GM12878 (cell line): Measurements from ENCODE around the gene TYRO3. TPM values are rescaled to one million over a fixed set of nuclear protein-coding genes. Genes with fewer than 3 reads are reported as not detected.

Source experiments
- ATAC-seq: fragments of 200-7000 bp; cut with Tn5 transposase; 3 replicates; pipeline ENCODE4 v1.9.1; 2020; ENCODE audit warnings: mild to moderate bottlenecking, moderate library complexity
- BruUV-seq: library from RNA; stranded (reverse); fragments of 400-500 nt; replicated peaks from 2 replicates; lab custom pipeline; 2021; lab: Mats Ljungman, UMichigan
- CTCF ChIA-PET: fragments of 300-600 bp; sonication (Branson Sonifier 250); formaldehyde crosslinking; extraction: SDS; loops from one replicate; lab custom pipeline; 2021; ENCODE audit warnings: inconsistent platforms; lab: Yijun Ruan, JAX
- POLR2A ChIA-PET: fragments of 350-600 bp; formaldehyde crosslinking; extraction: SDS; loops from one replicate; lab custom pipeline; 2021; ENCODE audit warnings: inconsistent platforms; lab: Charles Lee
- RAD21 ChIA-PET: fragments of 300-600 bp; sonication (Branson Sonifier 250); formaldehyde crosslinking; loops from one replicate; lab custom pipeline; 2023; ENCODE audit warnings: antibody characterized with exemption; ENCODE audit not compliant: unreplicated experiment; lab: Charles Lee
- SMC1A ChIA-PET: fragments of 300-600 bp; sonication (Branson Sonifier 250); formaldehyde crosslinking; loops from one replicate; lab custom pipeline; 2023; ENCODE audit not compliant: unreplicated experiment, uncharacterized antibody; lab: Charles Lee
- DNase-seq: peaks from one replicate; pipeline ENCODE4 v3.0.0-alpha.2; 2011; ENCODE audit warnings: low read depth, low spot score
- FAIRE-seq: peaks from 3 replicates; lab custom pipeline; 2011; peaks lifted over from hg19 to GRCh38; lab: Jason Lieb, UNC
- H2AFZ ChIP-seq: 2 replicates; pipeline ENCODE4 v1.6.0; 2011; ENCODE audit warnings: low read depth, low read length, control low read depth; ENCODE audit not compliant: control insufficient read depth
- H3K27ac ChIP-seq: 2 replicates; pipeline ENCODE4 v1.5.1; 2011; ENCODE audit warnings: control low read depth; ENCODE audit not compliant: control insufficient read depth, insufficient read depth
- H3K27me3 ChIP-seq, 2 experiments: replicated peaks in 1 of 2; 2 replicates each; pipeline versions ENCODE4 v1.6.0 to v1.6.1; 2011; ENCODE audit warnings: low read length in 1 of 2; ENCODE audit not compliant: control insufficient read depth in 2 of 2, insufficient read depth in 2 of 2
- H3K36me3 ChIP-seq, 2 experiments: 2 replicates each; pipeline ENCODE4 v1.5.1; 2011; ENCODE audit warnings: low read length in 1 of 2; ENCODE audit not compliant: control insufficient read depth in 2 of 2, insufficient read depth in 2 of 2
- H3K4me1 ChIP-seq: 2 replicates; pipeline ENCODE4 v1.6.1; 2011; ENCODE audit warnings: mild to moderate bottlenecking, low read length, moderate library complexity, mixed read lengths; ENCODE audit not compliant: control insufficient read depth, insufficient read depth
- H3K4me2 ChIP-seq: 2 replicates; pipeline ENCODE4 v1.6.0; 2011; ENCODE audit warnings: control low read depth; ENCODE audit not compliant: control insufficient read depth, insufficient read depth
- H3K4me3 ChIP-seq: fragments of 200-600 bp; sonication (generic); 2 replicates; pipeline ENCODE4 v1.5.1; 2016
- H3K79me2 ChIP-seq: 2 replicates; pipeline ENCODE4 v1.6.0; 2011; ENCODE audit warnings: low read length; ENCODE audit not compliant: control insufficient read depth, insufficient read depth
- H3K9ac ChIP-seq: 2 replicates; pipeline ENCODE4 v1.8.0; 2011; ENCODE audit warnings: low read length, control low read depth, mixed read lengths; ENCODE audit not compliant: control insufficient read depth, insufficient read depth
- H3K9me3 ChIP-seq: replicated peaks from 3 replicates; pipeline ENCODE4 v1.5.1; 2011; ENCODE audit warnings: mild to moderate bottlenecking, low read length; ENCODE audit not compliant: control insufficient read depth, insufficient read depth
- H4K20me1 ChIP-seq: 2 replicates; pipeline ENCODE4 v1.6.0; 2011; ENCODE audit not compliant: control insufficient read depth, insufficient read depth
- EP300 ChIP-seq, 2 experiments: fragments of 150-350 bp in 1 of 2; IDR thresholded peaks; 2 replicates each; pipeline ENCODE4 v1.6.1; 2011 to 2012; ENCODE audit warnings: low read depth in 2 of 2, low read length in 2 of 2, borderline replicate concordance in 1 of 2, improper control_type of control experiment in 1 of 2, inconsistent platforms in 1 of 2; ENCODE audit not compliant: control insufficient read depth in 1 of 2
- IRF4 ChIP-seq: IDR thresholded peaks from 2 replicates; pipeline ENCODE4 v1.6.1; 2011; ENCODE audit warnings: low read depth, low read length
- RAD21 ChIP-seq: IDR thresholded peaks from 2 replicates; pipeline ENCODE4 v1.6.1; 2011; ENCODE audit warnings: mild to moderate bottlenecking, low read depth, low read length, moderate library complexity; ENCODE audit not compliant: insufficient read depth
- SIN3A ChIP-seq: IDR thresholded peaks from 2 replicates; pipeline ENCODE4 v1.6.1; 2012; ENCODE audit warnings: low read depth, low read length, improper control_type of control experiment
- SMC3 ChIP-seq: IDR thresholded peaks from 2 replicates; pipeline ENCODE4 v1.6.1; 2011; ENCODE audit warnings: low read length, improper control_type of control experiment, borderline replicate concordance
- TCF3 ChIP-seq: IDR thresholded peaks from 2 replicates; pipeline ENCODE4 v1.6.1; 2012; ENCODE audit warnings: low read depth, mild to moderate bottlenecking, low read length, borderline replicate concordance; ENCODE audit not compliant: insufficient read depth
- ZNF24 ChIP-seq: fragments of 450-650 bp; IDR thresholded peaks from 2 replicates; pipeline ENCODE4 v1.6.1; 2017; ENCODE audit warnings: antibody characterized with exemption, mild to moderate bottlenecking
- WGBS: methylation state at CpG from one replicate; pipeline ENCODE4 v1.1.6; 2016; ENCODE audit warnings: low lambda C conversion rate; ENCODE audit not compliant: insufficient replicate concordance, insufficient coverage; ENCODE audit errors: missing lambda C conversion rate; 5-methylcytosine and 5-hydroxymethylcytosine counted together
- in situ Hi-C: fragments of 300-500 bp; cut with MboI; formaldehyde crosslinking; loops from 9 replicates; pipeline ENCODE4 v1.14.3; 2018; ENCODE audit warnings: mixed read lengths
- intact Hi-C: fragments of 100-400 bp; cut with micrococcal nuclease; formaldehyde crosslinking; loops from one replicate; pipeline ENCODE4 v1.14.2; 2022; ENCODE audit not compliant: unreplicated experiment
- polyA plus RNA-seq, 11 experiments: library from polyadenylated mRNA; depleted of rRNA in 4 of 11; unstranded in 6 of 11; stranded (reverse) in 5 of 11; fragments of >200 nt; fragmentation: Nextera tagmentation in 4 of 11; fragmentation: Illumina TruSeq in 1 of 11; extraction: Ambion mirVana in 4 of 11; extraction: Trizol in 1 of 11; gene quantifications; 1 replicate in 1 of 11; 2 replicates in 10 of 11; pipeline versions ENCODE4 v1.2.1 to v1.2.3, GENCODE V29; 2011 to 2016; ENCODE audit warnings: inconsistent platforms in 2 of 11, missing spikeins in 2 of 11, low read depth in 1 of 11
- total RNA-seq, 4 experiments: library from RNA; depleted of rRNA in 3 of 4; stranded (reverse); fragments of >200 nt in 3 of 4; fragmentation: Illumina TruSeq in 1 of 4; extraction: Trizol in 1 of 4; gene quantifications; 2 replicates each; pipeline versions ENCODE4 v1.2.1 to v1.2.3, GENCODE V29; 2013 to 2021
- TF ChIP-seq, protein P1 (sequence below), 3 experiments: IDR thresholded peaks in 2 of 3; conservative IDR thresholded peaks in 1 of 3; 2 replicates each; pipeline ENCODE4 v1.5.1; 2011; ENCODE audit warnings: low read depth in 3 of 3, low read length in 3 of 3, mild to moderate bottlenecking in 3 of 3, control low read depth in 2 of 3, moderate library complexity in 2 of 3, inconsistent platforms in 1 of 3, mixed read lengths in 1 of 3; ENCODE audit not compliant: control insufficient read depth in 2 of 3, insufficient read depth in 1 of 3; ENCODE audit errors: extremely low read depth in 1 of 3

Gene TYRO3
- total and polyA plus RNA-seq, 10 of the 15 experiments (the other 5 are each of a cell fraction or from before 2014, with no cell fraction given), result 0.06 to 0.28 (median 0.13) TPM; not detected in 4

DNA sequence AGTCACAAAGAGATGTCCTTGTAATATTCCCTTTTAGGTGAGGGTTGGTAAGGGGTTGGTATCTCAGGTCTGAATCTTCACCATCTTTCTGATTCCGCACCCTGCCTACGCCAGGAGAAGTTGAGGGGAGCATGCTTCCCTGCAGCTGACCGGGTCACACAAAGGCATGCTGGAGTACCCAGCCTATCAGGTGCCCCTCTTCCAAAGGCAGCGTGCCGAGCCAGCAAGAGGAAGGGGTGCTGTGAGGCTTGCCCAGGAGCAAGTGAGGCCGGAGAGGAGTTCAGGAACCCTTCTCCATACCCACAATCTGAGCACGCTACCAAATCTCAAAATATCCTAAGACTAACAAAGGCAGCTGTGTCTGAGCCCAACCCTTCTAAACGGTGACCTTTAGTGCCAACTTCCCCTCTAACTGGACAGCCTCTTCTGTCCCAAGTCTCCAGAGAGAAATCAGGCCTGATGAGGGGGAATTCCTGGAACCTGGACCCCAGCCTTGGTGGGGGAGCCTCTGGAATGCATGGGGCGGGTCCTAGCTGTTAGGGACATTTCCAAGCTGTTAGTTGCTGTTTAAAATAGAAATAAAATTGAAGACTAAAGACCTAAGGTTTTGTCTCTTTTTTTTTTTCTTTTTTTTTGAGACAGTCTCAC, 19.8 kb downstream of the TYRO3 start (continued):
- TF ChIP-seq, protein P1, sequence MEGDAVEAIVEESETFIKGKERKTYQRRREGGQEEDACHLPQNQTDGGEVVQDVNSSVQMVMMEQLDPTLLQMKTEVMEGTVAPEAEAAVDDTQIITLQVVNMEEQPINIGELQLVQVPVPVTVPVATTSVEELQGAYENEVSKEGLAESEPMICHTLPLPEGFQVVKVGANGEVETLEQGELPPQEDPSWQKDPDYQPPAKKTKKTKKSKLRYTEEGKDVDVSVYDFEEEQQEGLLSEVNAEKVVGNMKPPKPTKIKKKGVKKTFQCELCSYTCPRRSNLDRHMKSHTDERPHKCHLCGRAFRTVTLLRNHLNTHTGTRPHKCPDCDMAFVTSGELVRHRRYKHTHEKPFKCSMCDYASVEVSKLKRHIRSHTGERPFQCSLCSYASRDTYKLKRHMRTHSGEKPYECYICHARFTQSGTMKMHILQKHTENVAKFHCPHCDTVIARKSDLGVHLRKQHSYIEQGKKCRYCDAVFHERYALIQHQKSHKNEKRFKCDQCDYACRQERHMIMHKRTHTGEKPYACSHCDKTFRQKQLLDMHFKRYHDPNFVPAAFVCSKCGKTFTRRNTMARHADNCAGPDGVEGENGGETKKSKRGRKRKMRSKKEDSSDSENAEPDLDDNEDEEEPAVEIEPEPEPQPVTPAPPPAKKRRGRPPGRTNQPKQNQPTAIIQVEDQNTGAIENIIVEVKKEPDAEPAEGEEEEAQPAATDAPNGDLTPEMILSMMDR (IDR thresholded peaks at IDR 0.05 in 2 of 3, conservative IDR thresholded peaks at IDR 0.05 in 1 of 3; ENCODE audit: control insufficient read depth in 2 of 3, extremely low read depth in 1 of 3, insufficient read depth in 1 of 3, low read depth in 3 of 3, low read length in 3 of 3), result no peak
- no peak for TF ChIP-seq IRF4
- no peak for TF ChIP-seq SIN3A
- TF ChIP-seq, all 136 proteins: peak for 0

- DNase-seq (no peak), ATAC-seq (peak; percentile 61), FAIRE-seq (no peak)
- Histone ChIP-seq H3K4me1 (no peaks in the 10 kb centered on the region), H2AFZ (no peak overlapping the region), H3K36me3 (no peaks in the 10 kb centered on the region), H3K27ac (no peak overlapping the region), H4K20me1 (no peaks in the 10 kb centered on the region), H3K79me2 (no peaks in the 10 kb centered on the region), H3K9me3 (no peaks in the 10 kb centered on the region), H3K4me2 (no peak overlapping the region), H3K9ac (no peak overlapping the region), H3K4me3 (no peak overlapping the region), H3K27me3 (peaks cover 4 to 8% of the 10 kb centered on the region in 2 experiments)
- POLR2A ChIA-PET, result interaction anchor here (0.7 kb wide), 1 partner anchor 191 kb away, joined by 5 read pairs; no protein-coding TSS in a partner anchor
- BruUV-seq, result no TSS peak
- CTCF ChIA-PET, result interaction anchor here (1.1 to 1.3 kb wide), 5 partner anchors 10 to 193 kb away, joined by 3 to 6 read pairs (median 3); partner anchors contain the start of gene MAPKBP1
- in situ Hi-C loops, result no loop called here
- intact Hi-C loops, result no loop called here
- SMC1A ChIA-PET, result no interaction called here
- 38% methylated on average over 2 of the region's 2 CpGs for WGBS
- TF ChIP-seq SMC3 (peak; percentile 26; the same call in 1 of the 2 replicates), EP300 (IDR thresholded peaks at IDR 0.05; ENCODE audit: borderline replicate concordance in 1 of 2, control insufficient read depth in 1 of 2, low read depth in 2 of 2, low read length in 2 of 2) (no peak), ZNF24 (no peak), RAD21 (peak; percentile 43), TCF3 (no peak)
- TF ChIP-seq, protein P1 (IDR thresholded peaks at IDR 0.05 in 2 of 3, conservative IDR thresholded peaks at IDR 0.05 in 1 of 3; ENCODE audit: control insufficient read depth in 2 of 3, extremely low read depth in 1 of 3, insufficient read depth in 1 of 3, low read depth in 3 of 3, low read length in 3 of 3), result peak; percentile 26 to 41 (median 41); a peak in 4 of 6 replicates
- RAD21 ChIA-PET, result interaction anchor here (0.7 to 1.1 kb wide), 2 partner anchors 115 to 229 kb away, joined by 3 to 4 read pairs; no protein-coding TSS in a partner anchor
Measured at GRCh38 chr15:41581110-41581509, 22.1 kb downstream of the TYRO3 start.
